ENCODE results near the gene PTPRM. TPM values are rescaled to one million over a fixed set of nuclear protein-coding genes. Genes with fewer than 3 reads are reported as not detected.

Gene PTPRM
- total RNA-seq, 1 donor from 2014 or later, result 257 TPM

DNA sequence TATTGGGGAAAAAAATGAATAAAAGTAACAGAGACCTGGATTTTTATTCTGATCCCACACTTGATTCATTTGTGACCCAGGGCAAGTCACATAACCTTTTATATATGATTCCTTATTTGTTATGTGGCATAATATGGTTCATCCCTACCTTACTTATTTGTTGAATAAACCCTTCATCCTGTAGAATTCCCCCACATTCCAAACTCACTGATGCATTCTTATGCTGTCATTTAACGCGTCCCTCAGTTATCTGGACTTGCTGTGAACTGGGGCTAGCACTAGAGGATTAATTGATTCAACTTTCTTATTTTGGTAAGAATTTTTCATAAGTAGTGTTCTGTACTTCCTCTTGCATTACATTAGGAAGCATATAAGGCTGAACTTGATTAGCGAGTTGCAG, 657.5 kb downstream of the PTPRM start:
- no peak overlapping the region for H3K27ac ChIP-seq
- no peaks in the 10 kb centered on the region for H3K27me3 ChIP-seq
- H3K4me1 ChIP-seq, result no peaks in the 10 kb centered on the region
- no peaks in the 10 kb centered on the region for H3K9me3 ChIP-seq
- H3K4me3 ChIP-seq, result no peak overlapping the region
- H3K36me3 ChIP-seq, result no peaks in the 10 kb centered on the region
- intact Hi-C loops (cut with DNase I), result no loop called here
- TF ChIP-seq, protein P1, sequence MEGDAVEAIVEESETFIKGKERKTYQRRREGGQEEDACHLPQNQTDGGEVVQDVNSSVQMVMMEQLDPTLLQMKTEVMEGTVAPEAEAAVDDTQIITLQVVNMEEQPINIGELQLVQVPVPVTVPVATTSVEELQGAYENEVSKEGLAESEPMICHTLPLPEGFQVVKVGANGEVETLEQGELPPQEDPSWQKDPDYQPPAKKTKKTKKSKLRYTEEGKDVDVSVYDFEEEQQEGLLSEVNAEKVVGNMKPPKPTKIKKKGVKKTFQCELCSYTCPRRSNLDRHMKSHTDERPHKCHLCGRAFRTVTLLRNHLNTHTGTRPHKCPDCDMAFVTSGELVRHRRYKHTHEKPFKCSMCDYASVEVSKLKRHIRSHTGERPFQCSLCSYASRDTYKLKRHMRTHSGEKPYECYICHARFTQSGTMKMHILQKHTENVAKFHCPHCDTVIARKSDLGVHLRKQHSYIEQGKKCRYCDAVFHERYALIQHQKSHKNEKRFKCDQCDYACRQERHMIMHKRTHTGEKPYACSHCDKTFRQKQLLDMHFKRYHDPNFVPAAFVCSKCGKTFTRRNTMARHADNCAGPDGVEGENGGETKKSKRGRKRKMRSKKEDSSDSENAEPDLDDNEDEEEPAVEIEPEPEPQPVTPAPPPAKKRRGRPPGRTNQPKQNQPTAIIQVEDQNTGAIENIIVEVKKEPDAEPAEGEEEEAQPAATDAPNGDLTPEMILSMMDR (IDR thresholded peaks at IDR 0.05), result no peak
- DNase-seq (ENCODE audit: low spot score in 2 of 2), result no peak

DNA sequence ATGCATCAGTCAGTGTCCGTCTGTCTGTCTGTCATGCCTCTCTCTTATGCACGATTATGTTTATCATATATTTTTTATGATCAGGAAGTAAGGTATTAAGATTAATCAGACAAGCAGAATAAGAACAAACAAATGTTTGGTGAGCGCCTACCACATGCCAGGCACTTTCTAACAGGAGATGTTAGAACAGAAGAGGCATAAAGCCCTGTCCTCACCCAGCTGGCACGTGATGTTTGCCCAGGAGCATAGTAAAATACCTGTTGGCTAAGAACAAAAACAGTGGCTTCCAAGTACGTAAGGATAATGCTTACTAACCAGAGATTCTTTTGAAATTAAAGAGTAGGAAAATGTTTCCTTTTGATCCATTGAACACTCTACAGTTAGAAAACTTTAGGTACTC, 661.9 kb downstream of the PTPRM start:
- Histone ChIP-seq H3K9me3 (no peaks in the 10 kb centered on the region), H3K4me3 (no peak overlapping the region), H3K4me1 (no peaks in the 10 kb centered on the region), H3K27me3 (no peaks in the 10 kb centered on the region), H3K36me3 (no peaks in the 10 kb centered on the region), H3K27ac (no peak overlapping the region)
- TF ChIP-seq, protein P1 (IDR thresholded peaks at IDR 0.05), result no peak
- intact Hi-C loops (cut with DNase I), result no loop called here
- DNase-seq (ENCODE audit: low spot score in 2 of 2), result no peak

DNA sequence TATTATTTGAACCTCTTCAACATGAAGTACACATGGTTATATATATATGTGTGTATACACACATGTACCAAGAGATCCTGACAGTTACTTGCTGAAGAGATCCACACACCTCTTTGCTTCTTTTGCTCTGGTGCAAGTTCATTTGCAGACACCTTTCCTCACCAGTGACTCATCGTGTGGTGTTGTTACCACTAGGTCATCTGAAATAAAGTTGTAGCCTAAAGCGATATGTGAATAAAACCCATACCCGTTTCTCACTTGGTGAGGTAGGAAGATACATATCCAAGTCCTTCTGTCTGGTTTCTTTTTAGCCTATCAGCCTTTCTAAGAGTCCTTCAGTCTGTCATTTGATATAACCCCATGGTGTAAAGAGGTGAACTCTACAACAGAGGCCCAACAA, 662.7 kb downstream of the PTPRM start:
- H3K9me3 ChIP-seq, result no peaks in the 10 kb centered on the region
- DNase-seq (ENCODE audit: low spot score in 2 of 2), result no peak
- no peaks in the 10 kb centered on the region for H3K36me3 ChIP-seq
- no peak overlapping the region for H3K27ac ChIP-seq
- no peaks in the 10 kb centered on the region for H3K27me3 ChIP-seq
- H3K4me1 ChIP-seq, result no peaks in the 10 kb centered on the region
- TF ChIP-seq, protein P1 (IDR thresholded peaks at IDR 0.05), result no peak
- H3K4me3 ChIP-seq, result no peak overlapping the region
- intact Hi-C loops (cut with DNase I), result no loop called here

DNA sequence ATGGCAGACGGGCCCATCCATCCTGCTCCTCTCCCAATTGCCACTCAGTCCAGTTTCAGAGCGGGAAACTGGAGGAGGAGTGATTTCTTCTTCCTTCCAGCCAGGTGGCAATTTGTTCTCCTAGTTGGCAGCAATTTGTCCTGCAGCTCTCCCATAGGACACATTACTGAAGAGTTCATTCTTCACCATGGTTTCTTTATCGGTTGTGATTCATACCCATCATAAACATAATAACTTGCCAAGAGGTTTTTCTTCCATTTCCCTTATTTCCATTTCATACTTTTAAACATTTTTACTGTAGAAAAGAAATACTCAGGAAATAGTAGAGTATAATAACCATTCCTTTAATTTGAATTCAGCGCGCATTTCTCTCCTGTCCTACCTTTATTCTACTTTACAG, 664.2 kb downstream of the PTPRM start:
- no peaks in the 10 kb centered on the region for H3K27me3 ChIP-seq
- H3K4me3 ChIP-seq, result no peak overlapping the region
- H3K4me1 ChIP-seq, result no peaks in the 10 kb centered on the region
- H3K36me3 ChIP-seq, result no peaks in the 10 kb centered on the region
- H3K9me3 ChIP-seq, result no peaks in the 10 kb centered on the region
- no peak for DNase-seq (ENCODE audit: low spot score in 2 of 2)
- intact Hi-C loops (cut with DNase I), result no loop called here
- H3K27ac ChIP-seq, result no peak overlapping the region
- TF ChIP-seq, protein P1 (IDR thresholded peaks at IDR 0.05), result no peak

DNA sequence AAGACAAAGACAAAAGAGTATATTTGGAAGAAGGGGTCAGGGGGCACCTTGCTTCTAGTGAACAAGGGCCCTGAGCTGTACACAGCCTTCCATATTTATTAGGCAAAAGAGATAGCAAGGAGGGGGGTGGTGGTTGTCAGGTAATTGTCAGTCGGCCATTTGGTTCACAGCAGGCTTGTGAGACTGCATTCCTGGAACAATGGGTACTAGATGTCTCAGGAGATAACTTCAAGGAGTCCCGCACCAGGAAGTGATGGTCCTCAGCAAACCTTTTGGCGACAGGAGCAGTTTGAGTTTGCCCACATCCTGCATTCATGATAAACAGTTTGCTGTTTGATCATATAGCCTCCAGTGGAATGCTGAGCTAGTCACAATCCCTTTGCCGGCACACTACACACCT, 665.7 kb downstream of the PTPRM start:
- Histone ChIP-seq H3K27ac (no peak overlapping the region), H3K4me1 (no peaks in the 10 kb centered on the region), H3K36me3 (no peaks in the 10 kb centered on the region), H3K9me3 (no peaks in the 10 kb centered on the region), H3K4me3 (no peak overlapping the region), H3K27me3 (no peaks in the 10 kb centered on the region)
- no peak for DNase-seq (ENCODE audit: low spot score in 2 of 2)
- intact Hi-C loops (cut with DNase I), result no loop called here
- TF ChIP-seq, protein P1 (IDR thresholded peaks at IDR 0.05), result no peak

DNA sequence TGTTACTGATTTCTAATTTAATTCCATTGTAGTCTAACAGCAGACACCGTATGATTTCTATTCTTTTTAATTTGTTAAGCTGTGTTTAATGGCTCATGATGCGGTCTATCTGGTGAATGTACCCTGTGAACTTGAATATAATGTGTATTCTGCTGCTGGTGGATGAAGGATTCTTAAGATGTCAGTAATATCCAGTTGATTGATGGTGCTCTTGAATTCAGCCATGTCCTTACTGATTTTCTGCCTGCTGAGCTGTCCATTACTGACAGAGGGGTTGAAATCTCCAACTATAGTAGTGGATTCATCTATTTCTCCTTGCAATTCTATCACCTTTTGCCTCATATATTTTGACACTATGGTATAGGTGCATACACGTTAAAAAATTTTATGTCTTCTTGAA, 668.8 kb downstream of the PTPRM start:
- no peaks in the 10 kb centered on the region for H3K27me3 ChIP-seq
- intact Hi-C loops (cut with DNase I), result no loop called here
- no peaks in the 10 kb centered on the region for H3K36me3 ChIP-seq
- no peak overlapping the region for H3K27ac ChIP-seq
- no peaks in the 10 kb centered on the region for H3K4me1 ChIP-seq
- no peaks in the 10 kb centered on the region for H3K9me3 ChIP-seq
- H3K4me3 ChIP-seq, result no peak overlapping the region
- DNase-seq (ENCODE audit: low spot score in 2 of 2), result no peak
- TF ChIP-seq, protein P1 (IDR thresholded peaks at IDR 0.05), result no peak

Measured in ascending aorta (tissue), 2 donors.